ENCODE data around the gene ARHGAP9.
A peak's percentile ranks its signal among the peaks of the same experiment; 100 is the strongest.
"Not testable (repeated sequence)": the region's sequence is repeated elsewhere in the genome, so short reads cannot be mapped to it uniquely, and the experiment has no call there.

ARHGAP9 gene

GRCh38 chr12:57518176-57518919, 38.7 kb upstream of the ARHGAP9 start:
- Histone ChIP-seq H3K36me3 (peaks cover 66% of the 10 kb centered on the region), H3K9me3 (ENCODE audit: severe bottlenecking) (no peaks in the 10 kb centered on the region), H3K27ac (peak overlapping the region; percentile 97), H3K4me3 (ENCODE audit: low read depth, low read length) (peak overlapping the region; percentile 90), H3K27me3 (ENCODE audit: insufficient read depth, low read depth, severe bottlenecking) (no peaks in the 10 kb centered on the region)
- TF ChIP-seq CTCF (IDR thresholded peaks at IDR 0.05; ENCODE audit: low read depth, low read length) = no peak
- DNase-seq = no peak

- not testable (repeated sequence) for H3K27me3 ChIP-seq (ENCODE audit: insufficient read depth, low read depth, severe bottlenecking); H3K4me3 ChIP-seq (ENCODE audit: low read depth, low read length); H3K9me3 ChIP-seq (ENCODE audit: severe bottlenecking); DNase-seq; H3K27ac ChIP-seq
- H3K36me3 ChIP-seq = peaks cover 72% of the 10 kb centered on the region
Observed at GRCh38 chr12:57517718-57518117, 38.1 kb upstream of the ARHGAP9 start.

GRCh38 chr12:57517187-57517586, 37.5 kb upstream of the ARHGAP9 start:
- no peaks in the 10 kb centered on the region for H3K9me3 ChIP-seq (ENCODE audit: severe bottlenecking)
- TF ChIP-seq CTCF (IDR thresholded peaks at IDR 0.05; ENCODE audit: low read depth, low read length) = no peak
- no peak overlapping the region for H3K4me3 ChIP-seq (ENCODE audit: low read depth, low read length)
- no peak for DNase-seq
- H3K36me3 ChIP-seq = peaks cover 78% of the 10 kb centered on the region
- H3K27ac ChIP-seq = 0 out of 2 replicates have a peak overlapping the region, but pooled peaks have one; percentile 15
- no peaks in the 10 kb centered on the region for H3K27me3 ChIP-seq (ENCODE audit: insufficient read depth, low read depth, severe bottlenecking)

- Histone ChIP-seq H3K27me3 (ENCODE audit: insufficient read depth, low read depth, severe bottlenecking) (no peaks in the 10 kb centered on the region), H3K36me3 (peaks cover 83% of the 10 kb centered on the region), H3K27ac (0 out of 2 replicates have a peak overlapping the region, but pooled peaks have one; percentile 15), H3K4me3 (ENCODE audit: low read depth, low read length) (no peak overlapping the region), H3K9me3 (ENCODE audit: severe bottlenecking) (no peaks in the 10 kb centered on the region)
- no peak for DNase-seq
- TF ChIP-seq CTCF (IDR thresholded peaks at IDR 0.05; ENCODE audit: low read depth, low read length) = no peak
Observed at GRCh38 chr12:57516617-57517153, 37.0 kb upstream of the ARHGAP9 start.

- no peak overlapping the region for H3K4me3 ChIP-seq (ENCODE audit: low read depth, low read length)
- no peak for DNase-seq
- no peak for TF ChIP-seq CTCF (IDR thresholded peaks at IDR 0.05; ENCODE audit: low read depth, low read length)
- H3K36me3 ChIP-seq = peaks cover 89% of the 10 kb centered on the region
- H3K27ac ChIP-seq = no peak overlapping the region
- H3K9me3 ChIP-seq (ENCODE audit: severe bottlenecking) = no peaks in the 10 kb centered on the region
- no peaks in the 10 kb centered on the region for H3K27me3 ChIP-seq (ENCODE audit: insufficient read depth, low read depth, severe bottlenecking)
Observed at GRCh38 chr12:57515934-57516541, 36.4 kb upstream of the ARHGAP9 start.

GRCh38 chr12:57515408-57515933, 35.8 kb upstream of the ARHGAP9 start:
- Histone ChIP-seq H3K27ac (no peak overlapping the region; the same call in 1 of the 2 replicates), H3K4me3 (ENCODE audit: low read depth, low read length) (no peak overlapping the region), H3K27me3 (ENCODE audit: insufficient read depth, low read depth, severe bottlenecking) (no peaks in the 10 kb centered on the region), H3K36me3 (peaks cover 95% of the 10 kb centered on the region), H3K9me3 (ENCODE audit: severe bottlenecking) (no peaks in the 10 kb centered on the region)
- no peak for TF ChIP-seq CTCF (IDR thresholded peaks at IDR 0.05; ENCODE audit: low read depth, low read length)
- DNase-seq = no peak

Measured in WERI-Rb-1 (cell line).